HCT116 (cell line): ENCODE results near the gene NBAS. TPM values are rescaled to one million over a fixed set of nuclear protein-coding genes. Genes with fewer than 3 reads are reported as not detected.

Source experiments
- ATAC-seq: fragments of 200-7000 bp; cut with Tn5 transposase; 2 replicates; pipeline ENCODE4 v1.9.1; 2020; ENCODE audit warnings: mild to moderate bottlenecking, moderate library complexity
- BruUV-seq: library from RNA; stranded (reverse); fragments of 400-500 nt; replicated peaks from 2 replicates; lab custom pipeline; 2021; lab: Mats Ljungman, UMichigan
- CTCF ChIA-PET: fragments of 300-600 bp; sonication (Branson Sonifier 250); formaldehyde crosslinking; loops from one replicate; lab custom pipeline; 2021; ENCODE audit warnings: antibody characterized with exemption; lab: Charles Lee
- POLR2A ChIA-PET: fragments of 300-600, 350-600 bp; sonication (Branson Sonifier 250); formaldehyde crosslinking; loops from one replicate; lab custom pipeline; 2021; ENCODE audit warnings: antibody characterized with exemption; lab: Charles Lee
- RAD21 ChIA-PET, 2 experiments: fragments of 300-600 bp; sonication (Branson Sonifier 250); formaldehyde crosslinking; loops; one replicate each; lab custom pipeline; 2023; ENCODE audit warnings: low total read pairs in 2 of 2; ENCODE audit not compliant: uncharacterized antibody in 2 of 2, unreplicated experiment in 2 of 2, low non-redundant PET in 1 of 2; lab: Charles Lee
- DNase-seq: peaks from one replicate; pipeline ENCODE4 v3.0.0-alpha.2; 2010; ENCODE audit warnings: low read depth, low spot score
- H2AFZ ChIP-seq: fragments of 200-600 bp; shearing (Covaris generic), sonication (generic); 2 replicates; pipeline ENCODE4 v1.6.1; 2017; ENCODE audit warnings: low read depth, mixed run types, mixed read lengths, antibody characterized with exemption, low read length; ENCODE audit not compliant: poor library complexity, severe bottlenecking
- H3K27ac ChIP-seq: 2 replicates; pipeline ENCODE4 v1.5.1; 2012; ENCODE audit warnings: low read depth, low read length
- H3K27me3 ChIP-seq: fragments of 200-600 bp; sonication (generic); 2 replicates; pipeline ENCODE4 v1.6.1; 2016; ENCODE audit warnings: mixed run types, low read length, mixed read lengths; ENCODE audit not compliant: insufficient read depth
- H3K36me3 ChIP-seq, 2 experiments: fragments of 200-500 bp in 1 of 2; fragments of 200-600 bp in 1 of 2; sonication (Bioruptor generic) in 1 of 2; sonication (generic) in 1 of 2; 2 replicates each; pipeline versions ENCODE4 v1.5.1 to v1.6.1; 2014 to 2016; ENCODE audit warnings: low read length in 2 of 2, inconsistent platforms in 1 of 2, mixed read lengths in 1 of 2, mixed run types in 1 of 2; ENCODE audit not compliant: insufficient read depth in 2 of 2, control insufficient read depth in 1 of 2
- H3K4me1 ChIP-seq, 2 experiments: fragments of 200-600 bp in 1 of 2; sonication (generic) in 1 of 2; 2 replicates each; pipeline versions ENCODE4 v1.5.1 to v1.6.1; 2012 to 2017; ENCODE audit warnings: low read length in 2 of 2, inconsistent platforms in 1 of 2, mild to moderate bottlenecking in 1 of 2, mixed read lengths in 1 of 2, mixed run types in 1 of 2, moderate library complexity in 1 of 2; ENCODE audit not compliant: insufficient read depth in 2 of 2, control insufficient read depth in 1 of 2
- H3K4me2 ChIP-seq: fragments of 200-600 bp; sonication (generic); 2 replicates; pipeline ENCODE4 v1.6.1; 2017; ENCODE audit warnings: mixed run types, low read length, mixed read lengths
- H3K4me3 ChIP-seq, 2 experiments: fragments of 200-600 bp in 1 of 2; sonication (generic) in 1 of 2; replicated peaks in 1 of 2; 2 replicates each; pipeline ENCODE4 v1.5.1; 2011 to 2016; ENCODE audit warnings: low read length in 2 of 2, control low read depth in 1 of 2, low read depth in 1 of 2, mild to moderate bottlenecking in 1 of 2, mixed read lengths in 1 of 2, mixed run types in 1 of 2
- H3K79me2 ChIP-seq: fragments of 200-600 bp; sonication (generic); 2 replicates; pipeline ENCODE4 v1.6.1; 2017; ENCODE audit warnings: mild to moderate bottlenecking, mixed run types, low read length, moderate library complexity, mixed read lengths; ENCODE audit not compliant: insufficient read depth
- H3K9ac ChIP-seq: fragments of 200-600 bp; sonication (generic); 2 replicates; pipeline ENCODE4 v1.6.1; 2016; ENCODE audit warnings: low read length, mixed read lengths
- H3K9me2 ChIP-seq: fragments of 200-600 bp; sonication (generic), shearing (Covaris generic); 2 replicates; pipeline ENCODE4 v1.6.1; 2017; ENCODE audit warnings: mixed run types, mild to moderate bottlenecking, moderate library complexity; ENCODE audit not compliant: insufficient read depth
- H3K9me3 ChIP-seq, 2 experiments: fragments of 200-500 bp in 1 of 2; fragments of 200-600 bp in 1 of 2; sonication (Bioruptor generic) in 1 of 2; sonication (generic) in 1 of 2; 2 replicates each; pipeline ENCODE4 v1.6.1; 2014 to 2017; ENCODE audit warnings: low read length in 2 of 2, mixed read lengths in 2 of 2, inconsistent platforms in 1 of 2, low read depth in 1 of 2, mild to moderate bottlenecking in 1 of 2, mixed run types in 1 of 2, moderate library complexity in 1 of 2; ENCODE audit not compliant: control insufficient read depth in 1 of 2, insufficient read depth in 1 of 2
- H4K20me1 ChIP-seq: fragments of 200-600 bp; sonication (generic), shearing (Covaris generic); 2 replicates; pipeline ENCODE4 v1.6.1; 2017; ENCODE audit warnings: mixed run types, mild to moderate bottlenecking, moderate library complexity; ENCODE audit not compliant: insufficient read depth
- EGR1 ChIP-seq: IDR thresholded peaks from 2 replicates; pipeline ENCODE4 v1.6.1; 2012; ENCODE audit warnings: low read depth
- EZH2 ChIP-seq: fragments of 200-600 bp; sonication (generic); IDR thresholded peaks from 2 replicates; pipeline ENCODE4 v1.6.1; 2017; ENCODE audit warnings: antibody characterized with exemption, mixed run types
- EZH2phosphoT487 ChIP-seq: fragments of 200-600 bp; IDR thresholded peaks from 2 replicates; pipeline ENCODE4 v1.6.1; 2018; ENCODE audit warnings: antibody characterized with exemption, borderline replicate concordance
- FOSL1 ChIP-seq: IDR thresholded peaks from 2 replicates; pipeline ENCODE4 v1.6.1; 2012; ENCODE audit warnings: low read depth
- MAX ChIP-seq: IDR thresholded peaks from 2 replicates; pipeline ENCODE4 v1.6.1; 2012
- POLR2A ChIP-seq: IDR thresholded peaks from 2 replicates; pipeline ENCODE4 v1.7.0; 2011; ENCODE audit warnings: borderline replicate concordance; ENCODE audit not compliant: insufficient read depth, insufficient read length; ENCODE audit errors: extremely low read depth
- POLR2AphosphoS5 ChIP-seq: IDR thresholded peaks from 2 replicates; pipeline ENCODE4 v1.6.1; 2011; ENCODE audit warnings: mild to moderate bottlenecking, low read depth, low read length, moderate library complexity
- RAD21 ChIP-seq: IDR thresholded peaks from 2 replicates; pipeline ENCODE4 v1.6.1; 2012; ENCODE audit warnings: low read depth, mild to moderate bottlenecking
- SIN3A ChIP-seq: IDR thresholded peaks from 2 replicates; pipeline ENCODE4 v1.6.1; 2012; ENCODE audit warnings: low read depth
- ZFX ChIP-seq: fragments of 450-650 bp; IDR thresholded peaks from 2 replicates; pipeline ENCODE4 v1.6.1; 2017
- intact Hi-C: fragments of 100-400 bp; cut with micrococcal nuclease; formaldehyde crosslinking; loops from 2 replicates; pipeline ENCODE4 v1.10.0; 2022
- total RNA-seq: library from RNA; stranded (reverse); gene quantifications from one replicate; pipeline ENCODE4 v1.2.1, GENCODE V29; 2021; ENCODE audit not compliant: unreplicated experiment
- TF ChIP-seq, protein P1 (sequence below), 3 experiments: fragments of 200-600 bp in 1 of 3; sonication (generic) in 1 of 3; IDR thresholded peaks in 2 of 3; conservative IDR thresholded peaks in 1 of 3; 2 replicates each; pipeline ENCODE4 v1.5.1; 2012 to 2017; ENCODE audit warnings: low read depth in 2 of 3, low read length in 2 of 3, antibody characterized with exemption in 1 of 3, borderline replicate concordance in 1 of 3, control low read depth in 1 of 3, mild to moderate bottlenecking in 1 of 3, mixed read lengths in 1 of 3, mixed run types in 1 of 3, moderate library complexity in 1 of 3; ENCODE audit not compliant: insufficient read depth in 1 of 3

Gene NBAS
- total RNA-seq, 1 experiment from 2014 or later: 32.8 TPM

GRCh38 chr2:15533860-15534480, 27.2 kb downstream of the NBAS start:
- H3K9ac ChIP-seq: no peak overlapping the region
- H3K4me3 ChIP-seq: no peak overlapping the region
- RAD21 ChIA-PET: no interaction called here
- H3K4me2 ChIP-seq: no peak overlapping the region
- DNase-seq (no peak), ATAC-seq (no peak)
- no peaks in the 10 kb centered on the region for H3K4me1 ChIP-seq
- CTCF ChIA-PET: interaction anchor here (1.6 kb wide), 1 partner anchor 12 kb away, joined by 4 read pairs; no protein-coding TSS in a partner anchor
- H2AFZ ChIP-seq: no peak overlapping the region
- no peaks in the 10 kb centered on the region; the same call in 1 of the 2 replicates for H4K20me1 ChIP-seq
- H3K36me3 ChIP-seq: peaks cover 0 to 2% of the 10 kb centered on the region in 2 experiments; a peak in 1 of 4 replicates
- H3K27ac ChIP-seq: no peak overlapping the region
- no peaks in the 10 kb centered on the region for H3K27me3 ChIP-seq
- H3K9me3 ChIP-seq: no peaks in the 10 kb centered on the region
- POLR2A ChIA-PET: no interaction called here
- BruUV-seq: no TSS peak
- intact Hi-C loops: no loop called here
- TF ChIP-seq POLR2A (no peak), EZH2 (no peak), POLR2AphosphoS5 (no peak), EGR1 (no peak), RAD21 (no peak), FOSL1 (no peak)
- TF ChIP-seq, protein P1, sequence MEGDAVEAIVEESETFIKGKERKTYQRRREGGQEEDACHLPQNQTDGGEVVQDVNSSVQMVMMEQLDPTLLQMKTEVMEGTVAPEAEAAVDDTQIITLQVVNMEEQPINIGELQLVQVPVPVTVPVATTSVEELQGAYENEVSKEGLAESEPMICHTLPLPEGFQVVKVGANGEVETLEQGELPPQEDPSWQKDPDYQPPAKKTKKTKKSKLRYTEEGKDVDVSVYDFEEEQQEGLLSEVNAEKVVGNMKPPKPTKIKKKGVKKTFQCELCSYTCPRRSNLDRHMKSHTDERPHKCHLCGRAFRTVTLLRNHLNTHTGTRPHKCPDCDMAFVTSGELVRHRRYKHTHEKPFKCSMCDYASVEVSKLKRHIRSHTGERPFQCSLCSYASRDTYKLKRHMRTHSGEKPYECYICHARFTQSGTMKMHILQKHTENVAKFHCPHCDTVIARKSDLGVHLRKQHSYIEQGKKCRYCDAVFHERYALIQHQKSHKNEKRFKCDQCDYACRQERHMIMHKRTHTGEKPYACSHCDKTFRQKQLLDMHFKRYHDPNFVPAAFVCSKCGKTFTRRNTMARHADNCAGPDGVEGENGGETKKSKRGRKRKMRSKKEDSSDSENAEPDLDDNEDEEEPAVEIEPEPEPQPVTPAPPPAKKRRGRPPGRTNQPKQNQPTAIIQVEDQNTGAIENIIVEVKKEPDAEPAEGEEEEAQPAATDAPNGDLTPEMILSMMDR (IDR thresholded peaks at IDR 0.05 in 2 of 3, conservative IDR thresholded peaks at IDR 0.05 in 1 of 3; ENCODE audit: borderline replicate concordance in 1 of 3, insufficient read depth in 1 of 3, low read depth in 2 of 3, low read length in 2 of 3): no peak
- no peaks in the 10 kb centered on the region for H3K9me2 ChIP-seq
- H3K79me2 ChIP-seq: no peaks in the 10 kb centered on the region

DNA sequence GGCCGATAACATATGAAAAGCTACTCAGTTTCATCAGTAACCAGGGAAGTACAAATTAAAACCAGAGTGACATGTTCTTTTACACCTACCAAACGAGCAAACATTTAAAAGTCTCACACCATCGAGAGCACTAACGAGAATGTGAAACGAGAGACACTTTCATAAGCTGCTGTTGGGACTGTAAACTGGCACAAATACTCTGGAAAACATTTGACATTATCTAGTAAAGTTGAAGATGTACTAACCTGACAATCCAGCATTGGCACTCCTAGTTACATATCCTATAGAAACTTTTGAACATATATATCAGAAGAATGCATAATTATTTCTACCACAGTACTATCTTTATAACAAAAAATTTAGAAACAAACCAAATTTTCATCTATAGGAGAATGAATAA, 28.1 kb downstream of the NBAS start:
- H3K4me3 ChIP-seq: no peak overlapping the region
- H3K4me2 ChIP-seq: no peak overlapping the region
- H3K79me2 ChIP-seq: no peaks in the 10 kb centered on the region
- no peak for TF ChIP-seq MAX
- TF ChIP-seq ZFX: no peak
- no peak for TF ChIP-seq SIN3A
- TF ChIP-seq EZH2phosphoT487: no peak
- no peak for TF ChIP-seq POLR2A
- TF ChIP-seq, all 23 proteins: peak for 0
- intact Hi-C loops: no loop called here
- Histone ChIP-seq H3K9me2 (no peaks in the 10 kb centered on the region), H3K36me3 (peaks cover 0 to 2% of the 10 kb centered on the region in 2 experiments; a peak in 1 of 4 replicates), H2AFZ (no peak overlapping the region), H3K9me3 (no peaks in the 10 kb centered on the region), H3K4me1 (no peaks in the 10 kb centered on the region), H3K27me3 (no peaks in the 10 kb centered on the region), H4K20me1 (no peaks in the 10 kb centered on the region; the same call in 1 of the 2 replicates), H3K27ac (no peak overlapping the region), H3K9ac (no peak overlapping the region)
- no TSS peak for BruUV-seq
- DNase-seq: no peak
- CTCF ChIA-PET: interaction anchor here (1.0 to 1.3 kb wide), 2 partner anchors 13 to 14 kb away, joined by 3 to 4 read pairs; no protein-coding TSS in a partner anchor
- POLR2A ChIA-PET: no interaction called here
- ATAC-seq: no peak
- RAD21 ChIA-PET: no interaction called here
